HepG2 (cell line): Measurements from ENCODE around the gene LAMB2. TPM values are rescaled to one million over a fixed set of nuclear protein-coding genes. Genes with fewer than 3 reads are reported as not detected.

Experiments
- GFI1 ChIP-seq: sonication (generic); formaldehyde crosslinking; IDR thresholded peaks from 2 replicates; pipeline ENCODE4 v1.5.0; 2020; ENCODE audit warnings: missing genetic modification reagents, mild to moderate bottlenecking, borderline replicate concordance
- HNRNPL ChIP-seq: fragments of 200-400 bp; formaldehyde crosslinking; IDR thresholded peaks from 2 replicates; pipeline ENCODE4 v1.6.1; 2017; ENCODE audit warnings: mild to moderate bottlenecking, low read depth, low read length
- KDM3A ChIP-seq: IDR thresholded peaks from 2 replicates; pipeline ENCODE4 v1.6.1; 2018; ENCODE audit warnings: low read depth, missing compliant biosample characterization
- ONECUT2 ChIP-seq: sonication (generic); formaldehyde crosslinking; IDR thresholded peaks from 2 replicates; pipeline ENCODE4 v1.4.0; 2020; ENCODE audit warnings: missing genetic modification reagents
- TBL1XR1 ChIP-seq: fragments of 150-350 bp; IDR thresholded peaks from 2 replicates; pipeline ENCODE4 v1.6.1; 2014; ENCODE audit warnings: borderline replicate concordance, low read length; ENCODE audit not compliant: partially characterized antibody
- YEATS2 ChIP-seq: sonication (generic); formaldehyde crosslinking; IDR thresholded peaks from 2 replicates; pipeline ENCODE4 v1.4.0; 2020; ENCODE audit warnings: missing genetic modification reagents, borderline replicate concordance
- ZNF430 ChIP-seq: sonication (generic); formaldehyde crosslinking; IDR thresholded peaks from 2 replicates; pipeline ENCODE4 v1.9.0; 2021; ENCODE audit warnings: mild to moderate bottlenecking, missing genetic modification reagents
- ZNF460 ChIP-seq: sonication (generic); formaldehyde crosslinking; IDR thresholded peaks from 2 replicates; pipeline ENCODE4 v1.5.1; 2020; ENCODE audit warnings: missing genetic modification reagents, mild to moderate bottlenecking, borderline replicate concordance
- ZNF558 ChIP-seq: sonication (generic); formaldehyde crosslinking; IDR thresholded peaks from 2 replicates; pipeline ENCODE4 v1.9.0; 2022; ENCODE audit warnings: mild to moderate bottlenecking, missing genetic modification reagents, borderline replicate concordance
- ZNF670 ChIP-seq: sonication (generic); formaldehyde crosslinking; IDR thresholded peaks from 2 replicates; pipeline ENCODE4 v1.8.0; 2022; ENCODE audit warnings: mild to moderate bottlenecking, missing genetic modification reagents, borderline replicate concordance
- ZNF75D ChIP-seq: sonication (generic); formaldehyde crosslinking; IDR thresholded peaks from 2 replicates; pipeline ENCODE4 v1.8.1; 2023; ENCODE audit warnings: missing genetic modification reagents, mild to moderate bottlenecking, borderline replicate concordance
- polyA plus RNA-seq, 8 experiments: library from polyadenylated mRNA; depleted of rRNA in 3 of 8; stranded (reverse) in 7 of 8; unstranded in 1 of 8; fragments of >200 nt; fragmentation: Illumina TruSeq in 4 of 8; extraction: Trizol in 4 of 8; gene quantifications; 2 replicates each; pipeline versions ENCODE4 v1.2.1 to v1.2.3, GENCODE V29; 2011 to 2016; ENCODE audit warnings: low read depth in 4 of 8, missing spikeins in 1 of 8, mixed read lengths in 1 of 8; ENCODE audit not compliant: insufficient read depth in 1 of 8
- total RNA-seq, 5 experiments: library from RNA; depleted of rRNA; stranded (reverse); fragments of >200 nt; fragmentation: Illumina TruSeq; extraction: Trizol; gene quantifications; 2 replicates each; pipeline ENCODE4 v1.2.3, GENCODE V29; 2016; ENCODE audit warnings: low read depth in 1 of 5
- TF ChIP-seq, protein P1 (sequence below), 2 experiments: fragments of 450-650 bp in 1 of 2; sonication (generic) in 1 of 2; formaldehyde crosslinking in 1 of 2; IDR thresholded peaks; 2 replicates each; pipeline versions ENCODE4 v1.6.1 to v1.8.0; 2016 to 2022; ENCODE audit warnings: antibody characterized with exemption in 1 of 2, mild to moderate bottlenecking in 1 of 2, missing genetic modification reagents in 1 of 2
- TF ChIP-seq, protein P2 (sequence below): sonication (generic); formaldehyde crosslinking; IDR thresholded peaks from 2 replicates; pipeline ENCODE4 v1.8.1; 2022; ENCODE audit warnings: mild to moderate bottlenecking, missing genetic modification reagents
- TF ChIP-seq, protein P3 (sequence below): sonication (generic); formaldehyde crosslinking; IDR thresholded peaks from 2 replicates; pipeline ENCODE4 v1.5.0; 2020; ENCODE audit warnings: mild to moderate bottlenecking, missing genetic modification reagents, moderate library complexity

Gene LAMB2
- total and polyA plus RNA-seq, 2 of the 13 experiments (the other 11 are each of a cell fraction or from before 2014, with no cell fraction given) = 208 to 443 TPM

DNA sequence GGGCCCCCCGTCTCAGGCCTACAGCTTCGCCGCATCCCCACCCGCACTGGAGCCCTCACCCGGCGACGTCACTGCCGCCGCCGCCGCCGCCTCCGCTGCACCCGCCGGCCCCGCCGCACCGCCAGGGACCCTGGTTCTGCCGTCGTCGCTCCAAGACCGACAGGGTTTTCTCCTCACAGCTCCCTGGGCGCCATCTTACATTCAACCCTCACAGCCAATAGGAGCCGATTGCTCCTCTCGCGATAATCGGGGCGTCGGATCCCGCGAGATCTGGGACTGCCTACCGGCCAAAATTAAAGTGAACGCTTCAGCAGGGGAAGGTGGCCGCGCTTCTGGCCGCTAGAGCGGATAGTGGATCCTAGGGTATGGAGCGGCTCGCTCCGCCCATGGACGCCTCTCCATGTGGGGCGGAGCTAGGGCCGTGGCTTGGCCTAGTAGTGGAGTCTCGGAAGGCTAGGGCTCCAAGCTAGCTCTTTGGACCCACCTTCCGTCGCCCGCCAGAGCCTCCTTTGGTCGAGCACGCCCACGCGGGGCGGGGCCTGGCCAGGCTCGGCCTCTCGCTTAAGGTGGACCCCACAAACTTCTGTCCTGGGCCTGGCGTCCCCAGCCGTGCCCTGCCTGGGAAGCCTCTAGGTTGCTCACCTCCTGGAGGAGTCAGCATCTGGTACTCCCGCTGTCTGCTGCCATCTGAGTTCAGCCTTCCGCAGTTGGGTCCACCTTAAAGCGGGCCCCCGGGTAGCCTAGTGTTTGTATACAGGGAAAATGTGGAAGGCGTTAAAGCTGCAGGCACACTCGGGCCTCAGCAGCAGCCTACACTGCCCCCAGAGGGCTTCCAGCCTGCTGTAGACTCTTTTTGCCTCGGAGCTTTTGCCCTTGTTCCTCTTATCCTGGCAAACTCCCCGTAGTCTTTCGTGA is 38.7 kb downstream of the LAMB2 start, which contains the start of gene QRICH1 (continued):
- TF ChIP-seq, protein P1, sequence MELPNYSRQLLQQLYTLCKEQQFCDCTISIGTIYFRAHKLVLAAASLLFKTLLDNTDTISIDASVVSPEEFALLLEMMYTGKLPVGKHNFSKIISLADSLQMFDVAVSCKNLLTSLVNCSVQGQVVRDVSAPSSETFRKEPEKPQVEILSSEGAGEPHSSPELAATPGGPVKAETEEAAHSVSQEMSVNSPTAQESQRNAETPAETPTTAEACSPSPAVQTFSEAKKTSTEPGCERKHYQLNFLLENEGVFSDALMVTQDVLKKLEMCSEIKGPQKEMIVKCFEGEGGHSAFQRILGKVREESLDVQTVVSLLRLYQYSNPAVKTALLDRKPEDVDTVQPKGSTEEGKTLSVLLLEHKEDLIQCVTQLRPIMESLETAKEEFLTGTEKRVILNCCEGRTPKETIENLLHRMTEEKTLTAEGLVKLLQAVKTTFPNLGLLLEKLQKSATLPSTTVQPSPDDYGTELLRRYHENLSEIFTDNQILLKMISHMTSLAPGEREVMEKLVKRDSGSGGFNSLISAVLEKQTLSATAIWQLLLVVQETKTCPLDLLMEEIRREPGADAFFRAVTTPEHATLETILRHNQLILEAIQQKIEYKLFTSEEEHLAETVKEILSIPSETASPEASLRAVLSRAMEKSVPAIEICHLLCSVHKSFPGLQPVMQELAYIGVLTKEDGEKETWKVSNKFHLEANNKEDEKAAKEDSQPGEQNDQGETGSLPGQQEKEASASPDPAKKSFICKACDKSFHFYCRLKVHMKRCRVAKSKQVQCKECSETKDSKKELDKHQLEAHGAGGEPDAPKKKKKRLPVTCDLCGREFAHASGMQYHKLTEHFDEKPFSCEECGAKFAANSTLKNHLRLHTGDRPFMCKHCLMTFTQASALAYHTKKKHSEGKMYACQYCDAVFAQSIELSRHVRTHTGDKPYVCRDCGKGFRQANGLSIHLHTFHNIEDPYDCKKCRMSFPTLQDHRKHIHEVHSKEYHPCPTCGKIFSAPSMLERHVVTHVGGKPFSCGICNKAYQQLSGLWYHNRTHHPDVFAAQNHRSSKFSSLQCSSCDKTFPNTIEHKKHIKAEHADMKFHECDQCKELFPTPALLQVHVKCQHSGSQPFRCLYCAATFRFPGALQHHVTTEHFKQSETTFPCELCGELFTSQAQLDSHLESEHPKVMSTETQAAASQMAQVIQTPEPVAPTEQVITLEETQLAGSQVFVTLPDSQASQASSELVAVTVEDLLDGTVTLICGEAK (IDR thresholded peaks at IDR 0.05) = no peak
- TF ChIP-seq, protein P1 (CRISPR knock-in tag; IDR thresholded peaks at IDR 0.05) = peak; percentile 21; the same call in 1 of the 2 replicates
- TF ChIP-seq ZNF75D (CRISPR knock-in tag) (no peak), ZNF430 (peak; percentile 40; the same call in 1 of the 2 replicates), ZNF670 (CRISPR knock-in tag) (no peak; the same call in 1 of the 2 replicates), KDM3A (CRISPR knock-in tag) (no peak), ZNF460 (CRISPR knock-in tag) (no peak; the same call in 1 of the 2 replicates), YEATS2 (CRISPR knock-in tag) (peak; percentile 80), GFI1 (CRISPR knock-in tag) (peak; percentile 61), ONECUT2 (no peak), TBL1XR1 (peak; percentile 61), HNRNPL (peak; percentile 56; the same call in 1 of the 2 replicates), ZNF558 (CRISPR knock-in tag) (no peak)
- TF ChIP-seq, protein P2, sequence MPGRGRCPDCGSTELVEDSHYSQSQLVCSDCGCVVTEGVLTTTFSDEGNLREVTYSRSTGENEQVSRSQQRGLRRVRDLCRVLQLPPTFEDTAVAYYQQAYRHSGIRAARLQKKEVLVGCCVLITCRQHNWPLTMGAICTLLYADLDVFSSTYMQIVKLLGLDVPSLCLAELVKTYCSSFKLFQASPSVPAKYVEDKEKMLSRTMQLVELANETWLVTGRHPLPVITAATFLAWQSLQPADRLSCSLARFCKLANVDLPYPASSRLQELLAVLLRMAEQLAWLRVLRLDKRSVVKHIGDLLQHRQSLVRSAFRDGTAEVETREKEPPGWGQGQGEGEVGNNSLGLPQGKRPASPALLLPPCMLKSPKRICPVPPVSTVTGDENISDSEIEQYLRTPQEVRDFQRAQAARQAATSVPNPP (CRISPR knock-in tag) = 0 out of 2 replicates have a peak, but pooled peaks have one; percentile 35
- TF ChIP-seq, protein P3, sequence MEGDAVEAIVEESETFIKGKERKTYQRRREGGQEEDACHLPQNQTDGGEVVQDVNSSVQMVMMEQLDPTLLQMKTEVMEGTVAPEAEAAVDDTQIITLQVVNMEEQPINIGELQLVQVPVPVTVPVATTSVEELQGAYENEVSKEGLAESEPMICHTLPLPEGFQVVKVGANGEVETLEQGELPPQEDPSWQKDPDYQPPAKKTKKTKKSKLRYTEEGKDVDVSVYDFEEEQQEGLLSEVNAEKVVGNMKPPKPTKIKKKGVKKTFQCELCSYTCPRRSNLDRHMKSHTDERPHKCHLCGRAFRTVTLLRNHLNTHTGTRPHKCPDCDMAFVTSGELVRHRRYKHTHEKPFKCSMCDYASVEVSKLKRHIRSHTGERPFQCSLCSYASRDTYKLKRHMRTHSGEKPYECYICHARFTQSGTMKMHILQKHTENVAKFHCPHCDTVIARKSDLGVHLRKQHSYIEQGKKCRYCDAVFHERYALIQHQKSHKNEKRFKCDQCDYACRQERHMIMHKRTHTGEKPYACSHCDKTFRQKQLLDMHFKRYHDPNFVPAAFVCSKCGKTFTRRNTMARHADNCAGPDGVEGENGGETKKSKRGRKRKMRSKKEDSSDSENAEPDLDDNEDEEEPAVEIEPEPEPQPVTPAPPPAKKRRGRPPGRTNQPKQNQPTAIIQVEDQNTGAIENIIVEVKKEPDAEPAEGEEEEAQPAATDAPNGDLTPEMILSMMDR (CRISPR knock-in tag) = peak; percentile 73
